ENCODE measurements around the gene TOM1.

Gene TOM1

DNA sequence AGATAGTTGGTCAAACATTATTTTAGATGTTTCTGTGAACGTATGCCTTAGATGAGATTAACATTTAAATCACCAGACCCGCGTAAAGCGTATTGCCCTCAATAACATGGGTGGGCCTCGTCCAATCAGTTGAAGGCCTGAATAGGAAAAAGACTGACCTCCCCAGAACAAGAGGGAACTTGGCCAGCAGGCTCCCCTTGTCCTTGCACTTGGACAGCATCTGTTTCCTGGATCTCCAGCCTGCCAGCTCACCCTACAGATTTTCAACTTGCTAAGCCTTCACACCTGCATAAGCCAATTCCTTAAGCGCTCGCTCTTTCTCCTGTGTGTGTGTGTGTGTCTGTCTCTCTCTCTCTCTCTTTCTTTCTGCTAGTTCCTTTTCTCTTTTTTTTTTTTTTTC is 8.2 kb downstream of the TOM1 start:
- no peak for DNase-seq

DNA sequence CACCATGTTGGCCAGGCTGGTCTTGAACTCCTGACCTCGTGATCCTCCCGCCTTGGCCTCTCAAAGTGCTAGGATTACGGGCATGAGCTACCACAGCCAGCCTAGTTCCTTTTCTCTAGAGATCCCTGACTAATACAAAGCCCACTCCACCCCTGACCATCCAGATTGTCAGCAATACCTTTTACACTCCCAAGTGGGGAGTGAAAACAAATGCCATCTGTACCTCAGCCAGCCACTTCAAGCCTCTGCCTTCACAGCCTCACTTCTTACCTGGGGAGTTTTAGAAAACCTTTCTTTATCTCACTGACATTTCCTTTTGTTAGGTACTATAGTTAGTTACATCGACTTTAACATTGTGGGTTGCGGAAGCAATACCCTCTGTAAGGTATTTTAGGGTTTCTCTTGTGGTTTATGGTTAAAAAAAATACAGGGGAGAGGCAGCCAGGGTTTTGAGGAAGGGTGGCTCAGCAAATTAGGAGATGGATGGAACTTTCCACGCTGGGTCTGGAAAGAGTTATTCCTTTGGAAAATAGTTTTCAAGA is 8.9 kb downstream of the TOM1 start:
- no peak for DNase-seq

DNA sequence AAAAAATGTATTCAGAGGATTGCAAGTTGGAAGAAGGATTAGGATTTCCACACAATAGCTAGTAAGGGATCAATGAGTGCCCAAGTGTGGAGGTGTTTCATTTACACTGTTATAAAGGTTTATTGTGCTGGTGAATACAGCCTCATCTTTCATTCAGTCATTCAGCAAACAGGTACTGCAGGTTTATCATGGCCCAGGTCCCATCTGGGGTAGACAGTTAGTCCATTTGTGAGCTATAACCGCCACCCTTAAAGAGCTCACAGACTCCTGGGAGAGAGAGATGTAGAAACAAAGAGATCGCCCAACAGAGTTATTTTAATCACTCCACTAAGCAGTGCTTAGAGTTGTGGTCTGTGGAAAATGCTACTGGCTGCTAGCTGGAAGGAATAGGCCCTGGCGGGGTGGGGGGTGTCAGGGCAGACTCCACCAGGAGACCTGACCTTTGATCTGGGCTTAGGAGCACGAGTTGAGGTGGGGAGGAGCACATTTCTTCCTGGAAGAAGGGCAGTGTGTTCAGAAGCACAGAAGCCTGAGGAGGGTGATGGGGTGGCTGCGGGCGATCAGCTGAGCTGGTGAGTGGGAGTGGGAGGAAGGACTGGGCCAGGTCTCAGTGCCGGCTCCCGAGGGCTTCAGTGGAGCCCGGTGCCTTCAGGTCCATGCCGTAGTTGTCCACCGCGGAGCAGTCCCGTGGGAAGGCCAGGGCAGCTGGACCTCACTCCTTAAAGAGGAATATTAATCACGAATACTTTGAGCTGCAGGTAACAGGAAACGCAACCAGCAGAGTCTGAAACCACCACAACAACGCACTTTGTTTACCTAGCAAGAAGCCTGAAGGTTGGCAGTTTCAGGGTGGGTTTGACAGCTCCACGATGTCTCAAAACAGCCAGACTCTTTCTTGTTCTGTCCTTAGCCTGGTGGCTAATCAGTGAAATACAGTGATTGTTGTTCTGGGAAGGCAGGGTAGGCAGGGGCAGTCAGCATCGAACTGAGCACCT is 11.2 kb downstream of the TOM1 start:
- no peak for DNase-seq

DNA sequence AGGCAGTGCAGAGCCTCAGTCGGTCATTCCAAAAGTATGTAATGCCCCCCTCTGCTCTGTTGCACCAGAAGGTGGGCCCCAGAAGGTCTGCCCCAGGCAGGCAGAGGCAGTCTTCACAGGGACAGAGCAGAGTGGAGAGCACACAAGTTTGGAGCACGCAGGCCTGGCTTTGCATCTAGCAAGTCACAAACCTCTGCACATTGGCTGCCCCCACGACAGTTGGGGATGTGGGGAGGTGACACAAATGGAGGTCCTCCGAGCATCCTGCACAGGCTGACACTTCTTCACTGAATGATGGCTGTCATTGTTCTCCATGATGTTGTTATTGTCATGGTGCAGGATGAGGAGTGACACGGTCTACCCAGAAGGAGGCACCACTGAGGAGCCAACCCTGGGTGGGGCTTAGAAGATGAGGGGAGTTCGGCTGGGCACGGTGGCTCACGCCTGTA is 11.9 kb downstream of the TOM1 start:
- no peak for DNase-seq

DNA sequence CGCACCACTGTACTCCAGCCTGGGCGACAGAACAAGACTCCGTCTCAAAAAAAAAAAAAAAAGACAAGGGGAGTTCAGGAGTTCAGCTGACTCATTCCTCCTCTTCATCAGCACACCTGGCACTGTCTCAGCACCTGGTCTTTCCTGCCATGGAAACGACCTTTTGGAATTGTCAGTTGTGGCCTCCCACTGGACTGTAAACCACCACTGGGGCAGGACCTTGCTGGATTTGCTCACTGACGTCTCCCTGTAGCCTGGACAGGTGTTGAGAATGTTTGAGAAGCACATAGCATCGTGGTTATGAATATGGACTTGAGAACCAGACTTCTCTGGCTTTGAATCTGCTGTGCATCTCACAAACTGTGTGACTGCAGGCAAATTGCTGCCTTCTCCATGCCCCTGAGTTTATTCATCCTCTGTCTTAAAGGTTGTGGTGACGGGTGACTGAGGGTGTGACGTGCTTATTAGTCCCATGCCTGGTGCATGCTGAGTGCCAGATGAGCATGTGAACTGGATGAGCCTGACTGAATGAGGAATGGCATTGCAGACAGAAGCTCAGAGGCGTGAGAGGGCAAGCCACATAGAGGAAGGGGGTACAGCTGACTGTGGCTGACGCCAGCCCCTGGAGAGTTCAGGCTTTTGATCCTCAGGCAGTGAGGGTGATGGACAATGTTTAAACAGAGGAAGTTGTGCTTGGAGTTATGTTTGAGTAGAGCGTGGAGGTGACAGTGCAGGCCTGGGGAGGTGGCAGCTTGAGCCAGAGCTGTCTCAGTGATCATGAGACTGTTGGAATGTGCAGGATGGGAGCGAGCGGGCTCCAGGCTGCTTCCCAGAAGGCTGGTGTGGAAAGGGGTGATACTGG is 12.7 kb downstream of the TOM1 start:
- no peak for DNase-seq

DNA sequence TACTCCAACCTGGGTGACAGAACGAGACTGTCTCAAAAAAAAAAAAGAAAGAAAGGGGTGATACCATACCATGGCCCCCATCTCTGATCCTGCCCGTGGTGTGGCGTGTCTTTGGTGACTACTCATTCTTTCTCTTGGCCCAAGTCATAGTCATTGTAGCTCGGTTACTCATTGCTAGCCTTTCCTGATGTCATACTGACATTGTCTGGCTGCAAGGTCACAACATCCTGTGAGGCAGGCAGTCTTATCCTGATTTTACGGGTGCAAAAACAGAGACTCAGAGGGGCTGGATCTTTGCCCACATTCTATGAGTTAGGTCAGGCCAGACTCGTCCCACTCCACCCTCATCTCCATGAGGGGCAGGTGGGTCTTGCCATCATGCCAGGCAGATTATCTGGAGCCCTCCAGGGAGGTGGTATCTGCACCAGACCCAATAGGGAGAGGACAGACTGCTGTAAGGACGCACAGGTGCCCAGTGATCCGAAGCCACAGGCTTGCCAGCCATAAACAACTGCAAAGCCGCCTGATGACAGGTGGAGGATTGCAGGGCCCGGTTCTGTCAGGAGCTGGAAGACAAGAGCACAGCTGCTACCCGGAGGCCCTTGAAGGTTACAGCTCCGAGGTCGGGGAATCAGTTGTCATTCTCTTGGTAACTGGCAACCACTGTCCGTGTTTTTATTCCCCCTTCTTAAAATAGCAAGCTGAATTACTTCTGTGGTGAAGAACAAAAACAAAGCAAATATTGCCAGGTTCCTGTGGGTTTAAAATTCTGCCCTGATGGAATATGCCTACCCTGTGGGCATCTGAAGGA is 13.8 kb downstream of the TOM1 start:
- no peak for DNase-seq

DNA sequence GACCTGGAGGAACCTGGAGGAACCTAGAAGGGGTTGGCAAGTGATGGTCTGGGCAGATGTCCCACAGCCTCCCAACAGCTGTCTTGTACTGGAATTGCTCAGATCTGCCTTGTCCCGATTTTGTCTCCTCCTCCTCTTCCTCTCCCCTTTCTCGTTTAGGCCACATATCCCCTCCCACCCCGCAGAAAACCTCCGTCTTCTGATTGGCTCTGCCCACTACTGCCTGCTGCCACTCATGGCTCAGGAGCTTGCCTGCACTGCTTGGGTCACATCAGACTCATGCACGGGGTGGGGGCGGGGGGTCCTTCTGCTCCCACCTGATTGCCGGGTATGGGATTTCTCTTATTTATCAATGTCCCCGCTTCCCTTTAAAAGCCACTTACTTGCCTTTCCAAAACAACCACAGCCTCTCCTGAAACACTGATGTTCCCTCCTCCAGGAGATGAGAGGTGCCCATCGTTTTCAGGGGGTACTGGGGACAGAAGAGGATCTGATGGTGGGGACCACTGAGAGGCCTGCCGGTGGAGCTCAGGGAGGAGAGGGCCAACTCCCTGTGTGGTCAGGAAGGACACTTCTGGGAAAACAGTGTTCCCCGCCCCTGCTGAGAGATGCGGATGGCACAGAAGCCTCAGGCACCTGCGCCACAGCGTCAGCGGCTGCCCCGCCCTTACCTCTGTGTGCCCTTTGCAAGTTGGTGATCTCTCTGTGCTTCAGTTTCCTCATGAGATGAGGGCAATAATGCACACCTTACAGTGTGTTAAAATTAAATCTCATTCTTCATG is 14.7 kb downstream of the TOM1 start:
- no peak for DNase-seq

DNA sequence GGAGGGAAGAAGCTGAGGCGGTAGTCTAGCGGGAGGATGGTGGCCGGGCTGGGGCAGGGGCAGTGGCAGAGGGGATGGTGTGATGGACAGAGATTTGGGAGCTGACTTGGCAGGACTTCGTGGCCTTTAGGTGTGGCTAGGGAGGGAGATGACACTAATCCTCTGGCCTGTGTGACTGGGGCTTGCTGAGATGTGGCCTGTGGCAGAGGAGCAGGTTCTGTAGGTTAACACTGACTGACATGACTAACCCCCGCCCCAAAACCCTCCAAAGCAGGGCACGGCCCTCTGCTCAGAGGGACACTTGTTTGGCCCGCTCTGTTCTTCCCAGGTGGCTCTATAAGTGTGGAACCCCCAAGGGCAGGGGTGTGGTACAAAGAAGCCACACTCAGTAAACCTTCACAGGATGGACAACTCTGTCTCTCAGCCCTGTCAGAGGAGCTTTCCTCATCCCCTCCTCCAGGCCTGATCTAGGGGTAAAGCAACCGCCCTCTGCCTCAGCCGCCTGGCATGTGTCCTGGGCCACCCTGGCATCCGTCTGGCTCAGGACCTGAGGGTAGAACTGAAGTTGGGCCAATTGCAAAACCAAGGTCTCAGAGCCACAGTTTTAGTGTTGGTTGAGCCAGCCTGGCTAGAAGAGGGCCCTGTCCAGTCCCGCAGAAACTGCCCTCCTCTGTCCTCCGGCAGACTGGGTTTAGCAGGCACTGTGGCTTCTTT is 15.6 kb downstream of the TOM1 start:
- no peak for DNase-seq

DNA sequence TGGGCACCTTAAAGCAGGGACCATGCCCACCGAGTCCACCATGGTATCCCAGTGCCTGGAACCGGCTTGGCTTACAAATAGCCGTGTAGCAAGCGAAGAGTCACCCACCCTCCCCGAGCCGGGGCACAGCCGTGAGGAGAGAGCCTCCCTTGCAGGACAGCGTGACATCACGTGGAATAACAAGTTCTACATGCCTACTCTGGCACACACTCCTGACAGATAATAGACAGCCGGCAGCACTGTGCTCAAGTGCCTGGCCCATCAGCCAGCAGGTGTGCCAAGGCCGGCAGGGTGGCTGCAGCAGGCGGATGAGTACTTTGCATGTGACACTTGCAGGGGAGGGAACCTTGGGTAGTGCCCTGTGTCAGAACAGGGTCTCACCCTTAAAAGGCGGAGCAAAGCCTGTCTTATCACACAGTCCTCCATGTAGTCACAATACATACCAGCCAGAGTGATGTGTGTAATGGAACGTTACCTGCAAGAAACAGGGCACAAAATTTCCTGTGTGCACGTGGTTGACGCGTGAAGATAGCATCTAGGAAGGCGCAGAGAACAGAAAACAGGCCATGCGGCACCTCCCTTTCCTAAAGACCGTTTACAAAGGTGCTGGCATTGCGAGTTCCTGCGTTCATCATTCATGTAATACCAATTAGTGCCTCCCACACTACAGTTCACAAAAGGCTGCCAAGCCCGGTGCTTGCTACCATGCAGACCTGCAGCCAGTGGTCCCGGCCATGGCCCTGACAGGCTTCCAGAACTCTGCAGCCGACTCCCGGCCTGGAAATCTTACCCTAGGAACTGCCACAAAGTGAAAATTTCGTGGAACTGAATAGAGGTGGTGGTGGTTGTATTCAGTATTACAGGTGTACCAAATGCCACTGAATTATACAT is 16.4 kb downstream of the TOM1 start:
- DNase-seq = no peak

DNA sequence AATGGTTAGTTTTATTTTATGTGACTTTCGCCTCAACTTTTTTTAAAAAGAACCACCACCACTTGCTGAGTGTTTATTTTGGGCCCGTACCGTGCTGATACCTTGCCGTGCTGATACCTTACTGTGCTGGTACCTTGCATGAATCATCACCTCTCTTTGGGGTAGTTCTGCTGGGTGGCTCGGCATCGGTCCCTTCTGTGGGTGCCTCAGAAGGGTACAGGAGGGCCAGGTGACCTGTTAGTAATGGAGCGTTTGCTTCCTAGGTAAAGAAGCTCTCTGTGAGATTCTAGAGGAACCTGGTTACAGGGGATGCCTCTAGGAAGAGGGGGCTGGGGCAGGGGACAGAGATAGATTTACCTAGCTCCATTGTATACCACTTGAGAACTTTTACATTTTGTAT is 17.1 kb downstream of the TOM1 start:
- DNase-seq = no peak

DNA sequence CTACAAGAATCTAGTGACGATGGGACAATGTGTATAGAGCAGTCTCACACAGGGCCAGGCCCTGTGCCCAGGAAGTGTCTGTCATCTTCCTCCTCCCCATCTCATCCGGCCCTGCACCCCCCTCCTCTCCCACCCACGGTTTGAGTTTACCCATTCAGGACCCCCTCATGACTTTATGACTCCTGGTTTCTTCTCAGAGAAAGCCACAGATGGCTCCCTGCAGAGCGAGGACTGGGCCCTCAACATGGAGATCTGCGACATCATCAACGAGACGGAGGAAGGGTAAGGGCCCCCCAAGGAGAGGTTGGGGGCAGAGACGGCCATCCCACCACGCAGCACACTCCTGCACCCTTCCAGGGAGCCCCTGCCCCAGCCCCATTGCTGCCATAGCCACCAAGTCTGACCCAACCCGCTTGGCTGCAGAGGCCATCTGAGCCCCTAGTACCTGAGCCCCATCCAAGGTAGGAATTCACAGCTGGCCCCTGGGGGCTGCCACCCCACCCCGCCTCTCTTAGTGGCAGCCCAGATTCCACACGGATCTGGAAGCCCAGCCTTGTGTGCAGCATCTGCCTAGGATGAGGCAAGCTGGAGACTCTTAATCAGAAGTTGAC is 18.1 kb downstream of the TOM1 start:
- no peak for DNase-seq

DNA sequence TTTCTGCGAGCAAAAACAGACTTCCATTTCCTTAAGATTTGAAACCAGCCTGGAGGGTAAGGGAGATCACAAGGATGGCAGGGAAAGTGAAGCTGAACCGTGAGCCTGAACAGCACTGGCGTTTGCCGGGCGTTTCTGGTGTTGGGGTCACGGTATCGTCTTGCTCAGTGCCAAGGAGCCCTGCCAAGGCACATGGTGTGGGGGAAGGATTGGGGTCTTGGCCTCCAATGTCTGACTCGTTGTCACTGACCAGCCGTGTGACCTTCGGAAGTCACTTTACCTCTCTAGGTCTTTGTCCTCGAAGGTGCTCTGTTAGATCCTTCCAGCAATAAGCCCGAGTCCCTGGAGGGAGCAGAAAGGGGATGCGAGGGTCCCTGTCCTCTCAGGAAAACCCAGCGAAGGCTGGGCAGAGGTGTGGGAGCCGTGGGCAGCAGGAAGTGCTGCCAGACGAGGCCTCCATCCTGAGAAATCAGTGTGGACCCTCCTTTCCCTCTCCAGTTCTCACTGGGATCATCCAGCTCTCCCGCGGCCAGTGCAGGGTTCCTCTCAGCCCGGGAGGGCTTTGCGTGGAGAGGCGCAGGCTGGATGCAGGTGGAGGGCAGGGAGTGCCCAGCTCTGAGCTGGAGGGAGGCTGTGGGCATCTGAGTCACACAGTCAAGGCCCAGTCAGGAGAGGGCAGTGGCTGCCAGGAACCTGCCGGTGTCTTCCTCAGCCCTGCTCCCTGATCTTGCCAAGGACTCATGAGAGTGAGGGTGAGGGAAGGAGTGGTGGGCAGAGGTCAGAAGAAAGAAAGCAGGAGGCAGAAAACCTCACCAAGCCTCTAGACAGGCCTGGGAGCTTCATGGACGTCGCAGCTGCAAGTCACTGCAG is 18.9 kb downstream of the TOM1 start:
- DNase-seq = no peak

DNA sequence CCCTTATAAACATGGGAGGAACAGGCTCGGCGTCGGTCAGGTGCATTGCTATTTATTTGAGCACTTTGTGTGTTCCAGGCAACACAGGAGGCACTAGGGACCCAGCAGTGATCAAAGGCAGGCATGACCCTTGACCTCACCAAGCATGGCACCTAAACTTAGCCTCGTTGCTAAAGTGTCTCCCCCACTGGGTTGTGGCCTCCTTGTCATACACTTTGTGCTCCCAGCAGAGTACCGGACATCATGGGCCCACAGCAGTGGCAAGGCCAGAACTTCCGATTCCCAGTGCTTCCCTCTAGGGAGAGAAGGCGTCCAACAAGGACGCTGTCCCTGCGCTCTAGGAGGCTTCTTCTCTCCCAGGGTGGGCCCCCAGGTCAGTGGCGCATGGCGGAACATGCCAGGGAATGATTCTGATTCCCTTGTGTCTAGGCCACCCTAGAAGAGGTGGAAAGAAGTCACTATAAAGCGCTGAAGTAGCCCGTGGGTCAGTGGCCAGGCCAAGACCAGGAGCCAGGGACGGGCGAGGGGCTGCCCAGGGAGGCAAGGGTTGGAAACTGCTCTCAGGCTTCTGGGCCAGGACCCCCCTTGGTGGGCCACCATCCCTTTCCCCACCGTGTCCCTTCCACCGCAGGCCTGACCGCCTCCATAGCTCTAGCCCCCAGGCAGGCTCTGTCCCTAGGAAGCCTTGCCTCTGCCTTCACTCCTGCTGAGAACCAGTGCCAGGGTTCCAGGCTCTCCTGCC is 19.7 kb downstream of the TOM1 start:
- no peak for DNase-seq

DNA sequence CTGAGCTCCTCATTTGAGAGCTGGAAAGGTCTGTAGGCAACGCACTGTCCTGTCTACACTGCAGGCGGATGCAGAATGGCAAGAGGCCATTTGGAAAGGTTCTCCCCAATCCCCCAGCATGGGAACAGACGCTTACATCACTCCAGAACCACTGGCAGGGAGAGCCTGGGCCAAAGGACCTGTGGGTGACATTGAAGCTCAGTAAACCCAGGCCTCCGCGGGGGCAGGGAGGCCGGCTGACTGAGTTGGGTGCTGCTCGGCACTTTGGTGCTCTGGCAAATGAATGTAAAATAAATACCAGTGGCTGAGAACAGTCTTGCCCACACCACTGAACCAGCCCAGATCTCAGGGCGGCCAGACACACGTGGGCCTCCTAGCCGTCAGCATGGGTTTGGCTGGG is 22.4 kb downstream of the TOM1 start:
- DNase-seq = no peak

DNA sequence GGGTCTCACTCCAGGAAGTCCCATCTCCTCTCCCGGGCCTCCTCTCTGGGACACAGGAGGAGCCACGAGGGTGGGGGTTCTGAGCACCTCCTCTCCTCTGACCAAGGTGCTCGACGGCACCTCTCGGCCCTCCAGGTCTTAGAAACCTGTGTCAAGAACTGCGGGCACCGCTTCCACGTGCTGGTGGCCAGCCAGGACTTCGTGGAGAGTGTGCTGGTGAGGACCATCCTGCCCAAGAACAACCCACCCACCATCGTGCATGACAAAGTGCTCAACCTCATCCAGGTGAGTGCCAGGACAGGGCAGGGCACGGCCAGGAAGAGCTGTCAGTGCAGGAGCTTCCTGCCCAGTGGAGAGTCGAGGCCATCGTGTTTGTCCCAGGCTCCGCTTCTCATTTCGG is 23.2 kb downstream of the TOM1 start:
- DNase-seq = no peak

DNA sequence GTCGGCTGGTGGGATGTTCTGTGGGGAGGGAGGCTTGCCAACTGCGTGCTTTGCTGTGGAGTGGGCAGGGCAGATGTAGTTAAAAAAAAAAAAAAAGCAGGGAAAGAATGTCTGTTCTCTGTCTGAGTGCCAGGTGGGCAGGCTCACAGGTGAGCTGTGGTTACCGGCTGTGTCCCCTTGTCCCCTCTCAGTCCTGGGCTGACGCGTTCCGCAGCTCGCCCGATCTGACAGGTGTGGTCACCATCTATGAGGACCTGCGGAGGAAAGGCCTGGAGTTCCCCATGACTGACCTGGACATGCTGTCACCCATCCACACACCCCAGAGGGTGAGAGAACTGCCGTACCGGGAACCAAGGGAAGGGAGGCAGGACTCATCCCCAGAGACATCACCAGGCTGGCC is 23.6 kb downstream of the TOM1 start:
- DNase-seq = no peak

DNA sequence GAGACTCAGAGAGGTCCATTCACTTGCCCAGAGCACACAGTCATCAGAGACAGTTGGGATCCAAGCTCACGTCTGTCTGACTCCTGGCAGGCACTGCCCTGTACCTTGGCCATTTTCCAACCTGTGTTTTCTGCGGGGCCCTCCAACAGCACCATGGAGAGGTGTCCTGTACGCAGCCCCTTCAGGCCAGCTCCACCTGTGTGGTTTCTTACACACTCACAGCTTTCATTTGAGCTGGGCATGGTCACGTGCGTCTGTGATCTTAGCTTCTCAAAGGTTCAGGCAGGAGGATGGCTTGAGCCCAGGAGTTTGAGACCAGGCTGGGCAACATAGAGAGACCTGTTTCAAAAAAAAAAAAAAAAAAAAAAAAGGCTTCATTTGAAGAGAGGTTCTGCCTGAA is 24.4 kb downstream of the TOM1 start:
- DNase-seq = no peak

DNA sequence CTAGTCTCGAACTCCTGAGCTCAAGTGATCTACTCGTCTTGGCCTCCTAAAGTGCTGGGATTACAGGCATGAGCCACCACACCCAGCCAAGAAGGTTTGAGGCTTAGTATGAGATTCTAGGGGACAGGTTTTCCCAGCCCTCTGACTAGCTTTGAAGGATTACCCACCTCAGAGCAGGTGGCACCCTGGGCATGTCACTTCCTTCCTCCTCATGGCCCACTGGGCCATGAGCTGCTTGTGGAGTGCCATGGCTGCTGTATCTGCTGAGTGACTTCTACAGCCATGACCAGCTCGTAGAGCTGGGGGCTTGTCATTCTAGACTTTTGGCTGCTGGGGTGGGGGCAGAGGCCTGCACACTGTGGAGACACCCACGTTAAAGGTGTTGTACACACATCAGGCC is 25.1 kb downstream of the TOM1 start:
- no peak for DNase-seq
